ENCODE measurements around the gene FBXL17. TPM values are rescaled to one million over a fixed set of nuclear protein-coding genes. Genes with fewer than 3 reads are reported as not detected.

Gene FBXL17
- total RNA-seq, 1 donor from 2014 or later: 15.9 TPM

- TF ChIP-seq, protein P1, sequence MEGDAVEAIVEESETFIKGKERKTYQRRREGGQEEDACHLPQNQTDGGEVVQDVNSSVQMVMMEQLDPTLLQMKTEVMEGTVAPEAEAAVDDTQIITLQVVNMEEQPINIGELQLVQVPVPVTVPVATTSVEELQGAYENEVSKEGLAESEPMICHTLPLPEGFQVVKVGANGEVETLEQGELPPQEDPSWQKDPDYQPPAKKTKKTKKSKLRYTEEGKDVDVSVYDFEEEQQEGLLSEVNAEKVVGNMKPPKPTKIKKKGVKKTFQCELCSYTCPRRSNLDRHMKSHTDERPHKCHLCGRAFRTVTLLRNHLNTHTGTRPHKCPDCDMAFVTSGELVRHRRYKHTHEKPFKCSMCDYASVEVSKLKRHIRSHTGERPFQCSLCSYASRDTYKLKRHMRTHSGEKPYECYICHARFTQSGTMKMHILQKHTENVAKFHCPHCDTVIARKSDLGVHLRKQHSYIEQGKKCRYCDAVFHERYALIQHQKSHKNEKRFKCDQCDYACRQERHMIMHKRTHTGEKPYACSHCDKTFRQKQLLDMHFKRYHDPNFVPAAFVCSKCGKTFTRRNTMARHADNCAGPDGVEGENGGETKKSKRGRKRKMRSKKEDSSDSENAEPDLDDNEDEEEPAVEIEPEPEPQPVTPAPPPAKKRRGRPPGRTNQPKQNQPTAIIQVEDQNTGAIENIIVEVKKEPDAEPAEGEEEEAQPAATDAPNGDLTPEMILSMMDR (IDR thresholded peaks at IDR 0.05; ENCODE audit: unreplicated experiment): no peak
- Mint-ChIP-seq H3K27ac (no peak overlapping the region), H3K4me1 (ENCODE audit: low read depth) (no peaks in the 10 kb centered on the region), H3K27me3 (no peaks in the 10 kb centered on the region), H3K9me3 (ENCODE audit: low read depth) (no peaks in the 10 kb centered on the region), H3K36me3 (ENCODE audit: insufficient read depth) (no peaks in the 10 kb centered on the region), H3K4me3 (ENCODE audit: low read depth) (no peak overlapping the region)
- DNase-seq (ENCODE audit: low spot score, unreplicated experiment): no peak
Measured at GRCh38 chr5:107855171-107855570, 526.7 kb downstream of the FBXL17 start.

- H3K4me1 Mint-ChIP-seq (ENCODE audit: low read depth): no peaks in the 10 kb centered on the region
- H3K27me3 Mint-ChIP-seq: no peaks in the 10 kb centered on the region
- H3K27ac Mint-ChIP-seq: no peak overlapping the region
- TF ChIP-seq, protein P1 (IDR thresholded peaks at IDR 0.05; ENCODE audit: unreplicated experiment): no peak
- no peak overlapping the region for H3K4me3 Mint-ChIP-seq (ENCODE audit: low read depth)
- no peak for DNase-seq (ENCODE audit: low spot score, unreplicated experiment)
- H3K9me3 Mint-ChIP-seq (ENCODE audit: low read depth): no peaks in the 10 kb centered on the region
- H3K36me3 Mint-ChIP-seq (ENCODE audit: insufficient read depth): no peaks in the 10 kb centered on the region
Measured at GRCh38 chr5:107853696-107854095, 528.2 kb downstream of the FBXL17 start.

GRCh38 chr5:107853031-107853430 lies 528.9 kb downstream of the FBXL17 start:
- H3K27me3 Mint-ChIP-seq: no peaks in the 10 kb centered on the region
- no peak for DNase-seq (ENCODE audit: low spot score, unreplicated experiment)
- H3K9me3 Mint-ChIP-seq (ENCODE audit: low read depth): no peaks in the 10 kb centered on the region
- TF ChIP-seq, protein P1 (IDR thresholded peaks at IDR 0.05; ENCODE audit: unreplicated experiment): no peak
- H3K27ac Mint-ChIP-seq: no peak overlapping the region
- H3K36me3 Mint-ChIP-seq (ENCODE audit: insufficient read depth): no peaks in the 10 kb centered on the region
- H3K4me3 Mint-ChIP-seq (ENCODE audit: low read depth): no peak overlapping the region
- no peaks in the 10 kb centered on the region for H3K4me1 Mint-ChIP-seq (ENCODE audit: low read depth)

DNA sequence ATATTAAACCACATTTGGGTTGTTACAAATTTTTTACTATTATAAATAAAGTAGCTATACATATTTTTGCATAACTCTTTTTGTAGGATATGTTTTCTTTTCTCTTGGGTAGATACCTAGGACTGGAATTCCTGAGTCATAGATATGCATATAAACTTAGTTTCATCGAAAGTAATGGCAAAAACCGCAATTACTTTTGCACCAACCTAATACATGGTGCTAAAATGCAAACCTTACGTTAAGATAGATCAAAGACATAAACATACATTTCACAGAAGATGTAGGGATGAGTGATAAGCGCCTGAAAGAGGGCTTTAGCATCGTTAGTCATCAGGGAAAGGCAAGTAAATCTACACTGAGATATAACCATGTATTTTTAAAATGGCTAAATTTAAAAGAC lies 532.8 kb downstream of the FBXL17 start:
- H3K9me3 Mint-ChIP-seq (ENCODE audit: low read depth): no peaks in the 10 kb centered on the region
- TF ChIP-seq, protein P1 (IDR thresholded peaks at IDR 0.05; ENCODE audit: unreplicated experiment): no peak
- peaks cover 8% of the 10 kb centered on the region for H3K27me3 Mint-ChIP-seq
- no peak for DNase-seq (ENCODE audit: low spot score, unreplicated experiment)
- no peak overlapping the region for H3K27ac Mint-ChIP-seq
- no peaks in the 10 kb centered on the region for H3K4me1 Mint-ChIP-seq (ENCODE audit: low read depth)
- no peaks in the 10 kb centered on the region for H3K36me3 Mint-ChIP-seq (ENCODE audit: insufficient read depth)
- no peak overlapping the region for H3K4me3 Mint-ChIP-seq (ENCODE audit: low read depth)

DNA sequence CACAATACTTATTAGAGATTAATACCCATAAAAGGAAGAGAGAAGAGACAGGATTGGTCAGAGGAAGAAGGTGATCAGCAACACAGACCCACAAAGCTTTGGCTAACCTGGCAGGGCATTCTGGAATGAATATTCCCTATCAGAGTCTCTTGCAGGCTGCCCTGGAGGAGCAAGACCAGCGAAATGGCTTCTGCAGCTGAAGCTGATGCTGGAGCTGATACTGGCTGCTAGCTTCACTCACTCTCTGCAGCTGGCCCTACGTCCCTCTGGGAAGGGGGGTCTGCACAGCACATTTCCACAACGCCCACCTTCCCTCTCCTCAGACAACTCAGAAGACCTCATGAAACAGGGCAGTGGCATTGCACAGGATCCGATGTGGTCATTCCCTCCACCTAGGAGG lies 541.3 kb downstream of the FBXL17 start:
- DNase-seq (ENCODE audit: low spot score, unreplicated experiment): no peak
- TF ChIP-seq, protein P1 (IDR thresholded peaks at IDR 0.05; ENCODE audit: unreplicated experiment): no peak
- H3K36me3 Mint-ChIP-seq (ENCODE audit: insufficient read depth): no peaks in the 10 kb centered on the region
- peaks cover 19% of the 10 kb centered on the region for H3K27me3 Mint-ChIP-seq
- H3K4me1 Mint-ChIP-seq (ENCODE audit: low read depth): no peaks in the 10 kb centered on the region
- no peaks in the 10 kb centered on the region for H3K9me3 Mint-ChIP-seq (ENCODE audit: low read depth)
- no peak overlapping the region for H3K27ac Mint-ChIP-seq
- H3K4me3 Mint-ChIP-seq (ENCODE audit: low read depth): no peak overlapping the region
